Cerebellar cortex (tissue), 1 donor: Measurements from ENCODE around the gene RBM28.
"Not testable (repeated sequence)": the region's sequence is repeated elsewhere in the genome, so short reads cannot be mapped to it uniquely, and the experiment has no call there.

Experiments
- DNase-seq: peaks from one replicate; pipeline ENCODE4 v3.0.0-alpha.2; 2015; ENCODE audit warnings: low spot score

The RBM28 gene

DNA sequence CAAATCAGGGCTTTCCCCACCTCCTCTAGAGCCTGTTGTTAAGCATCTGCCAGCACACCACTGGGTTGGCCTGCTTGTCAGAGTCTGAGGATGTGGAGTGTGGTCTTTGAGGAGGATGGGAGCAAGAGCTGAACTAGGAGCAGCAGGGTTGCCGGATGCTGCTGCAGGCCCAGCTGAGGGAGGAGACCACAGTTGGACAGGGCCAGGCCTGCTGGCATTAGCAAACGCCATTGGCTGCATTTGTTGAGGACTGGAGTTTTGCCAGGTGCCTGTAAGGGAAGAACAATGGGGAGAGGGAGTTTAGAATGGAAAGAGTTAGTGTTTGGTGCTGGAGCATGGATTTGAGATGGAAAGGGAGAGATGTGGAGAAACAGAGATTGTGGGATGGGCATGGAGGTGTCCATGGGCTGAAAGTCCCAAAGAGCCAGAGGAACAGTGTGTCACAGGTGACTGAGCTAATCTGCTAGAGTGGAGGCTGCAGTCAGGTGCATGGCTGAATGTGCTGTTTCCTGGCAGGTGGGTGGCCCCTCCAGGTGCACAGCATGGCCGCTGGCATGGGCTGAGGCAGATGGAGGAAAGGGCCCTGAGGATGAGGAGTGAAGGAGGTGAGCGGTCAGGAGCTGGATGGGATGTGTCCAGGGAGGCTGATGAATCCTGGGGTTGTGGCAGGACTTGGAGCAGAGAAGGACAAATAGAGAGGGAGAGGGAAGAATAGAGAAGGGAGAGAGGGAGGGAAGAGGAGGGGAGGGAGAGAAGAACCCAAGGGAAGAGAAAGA is 61.9 kb downstream of the RBM28 start:
- DNase-seq, result no peak

DNA sequence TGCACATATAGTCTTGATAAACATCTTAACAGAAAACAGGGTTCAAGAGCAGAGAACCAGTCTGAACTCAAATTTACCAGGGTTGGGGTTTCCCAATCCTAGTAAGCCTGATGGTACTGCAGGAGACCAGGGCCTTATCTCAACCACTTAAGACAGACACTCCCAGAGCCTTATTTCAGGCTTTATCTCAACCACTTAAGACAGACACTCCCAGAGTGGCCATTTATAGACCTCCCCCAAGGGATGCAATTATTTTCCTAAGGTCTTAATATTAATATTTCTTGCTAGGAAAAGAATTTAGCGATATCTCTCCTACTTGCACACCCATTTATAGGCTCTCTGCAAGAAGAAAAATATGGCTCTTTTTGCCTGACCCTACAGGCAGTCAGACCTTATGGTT is 63.3 kb downstream of the RBM28 start:
- DNase-seq, result not testable (repeated sequence)

- no peak for DNase-seq
Measured at GRCh38 chr7:128279124-128279713, 64.5 kb downstream of the RBM28 start.

GRCh38 chr7:128278366-128278765 is 65.3 kb downstream of the RBM28 start:
- DNase-seq, result no peak

DNA sequence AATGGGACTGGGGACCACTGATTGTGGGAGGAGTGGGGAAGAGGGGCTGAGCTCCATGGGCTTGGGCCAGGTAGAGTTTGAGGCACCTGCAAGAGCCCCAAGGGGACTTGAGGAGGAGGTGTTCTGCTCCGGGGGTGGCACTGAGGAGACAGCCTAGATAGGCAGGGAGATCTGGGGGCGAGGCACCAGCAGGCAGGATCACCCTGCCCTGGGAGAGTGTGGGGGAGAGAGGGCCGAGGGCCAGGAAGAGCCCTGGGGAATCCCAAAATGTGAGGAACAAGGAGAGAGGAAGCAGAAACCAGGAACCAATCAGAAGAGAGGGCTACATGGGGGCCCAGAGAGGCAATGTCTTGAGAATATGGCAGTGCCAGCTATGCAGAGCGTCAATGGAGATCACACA is 68.0 kb downstream of the RBM28 start:
- no peak for DNase-seq

- DNase-seq, result no peak
Measured at GRCh38 chr7:128274884-128275603, 68.7 kb downstream of the RBM28 start.

DNA sequence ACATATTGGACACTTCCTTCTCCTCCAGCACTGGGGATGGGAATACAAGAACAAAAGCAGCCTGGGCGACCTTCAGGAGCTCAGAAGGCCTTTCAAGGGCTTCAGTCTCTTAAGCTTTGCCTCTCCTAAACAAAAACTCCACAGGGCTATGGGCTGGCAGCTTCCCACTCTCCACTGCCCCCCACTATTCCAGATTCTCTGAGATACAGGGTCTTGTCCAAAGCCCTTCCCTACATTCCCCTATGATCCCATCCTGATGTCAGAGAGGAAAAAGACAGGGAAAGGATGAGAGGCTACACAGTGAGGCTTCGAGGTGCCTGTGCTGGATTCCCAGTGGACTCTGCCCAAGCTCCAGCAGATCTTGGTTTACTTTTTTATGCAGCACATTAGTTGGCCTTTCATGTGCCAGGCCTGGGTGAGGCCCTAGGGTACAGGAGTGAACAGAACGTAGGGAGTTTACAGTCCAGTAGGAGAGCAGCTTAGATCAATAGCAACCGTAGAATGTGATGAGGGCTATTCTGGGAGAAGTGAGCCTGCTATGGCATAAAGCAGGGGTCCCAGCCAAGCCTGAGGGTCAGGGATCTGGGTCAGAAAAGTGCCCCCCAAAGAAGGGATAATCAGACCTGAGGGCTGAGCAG is 69.3 kb downstream of the RBM28 start:
- no peak for DNase-seq

- DNase-seq, result no peak
Measured at GRCh38 chr7:128271942-128272481, 71.7 kb downstream of the RBM28 start.

- no peak for DNase-seq
Measured at GRCh38 chr7:128271471-128271941, 72.2 kb downstream of the RBM28 start.

DNA sequence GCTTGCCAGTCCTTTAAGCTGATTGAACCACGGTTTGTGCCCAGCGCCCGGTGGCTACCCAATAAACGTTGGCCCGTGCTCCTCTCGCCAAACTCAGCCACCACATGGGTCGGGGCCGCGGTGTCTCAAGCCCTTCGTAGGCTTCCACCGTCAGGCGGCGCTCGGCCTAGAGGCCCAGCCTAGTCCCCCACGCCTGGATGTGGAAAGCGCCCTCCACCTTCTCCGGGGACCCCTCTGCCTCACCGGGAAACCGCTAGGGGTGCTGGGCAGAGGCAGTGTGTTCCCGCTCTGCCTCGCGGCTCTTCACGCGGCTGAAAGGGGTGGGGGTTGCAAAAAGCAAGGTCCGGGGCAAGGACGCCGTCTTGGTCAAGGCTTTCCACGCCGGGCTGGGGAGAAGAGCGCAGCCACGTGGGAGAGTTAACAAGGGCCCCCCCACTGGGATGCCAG is 72.9 kb downstream of the RBM28 start:
- DNase-seq, result no peak

DNA sequence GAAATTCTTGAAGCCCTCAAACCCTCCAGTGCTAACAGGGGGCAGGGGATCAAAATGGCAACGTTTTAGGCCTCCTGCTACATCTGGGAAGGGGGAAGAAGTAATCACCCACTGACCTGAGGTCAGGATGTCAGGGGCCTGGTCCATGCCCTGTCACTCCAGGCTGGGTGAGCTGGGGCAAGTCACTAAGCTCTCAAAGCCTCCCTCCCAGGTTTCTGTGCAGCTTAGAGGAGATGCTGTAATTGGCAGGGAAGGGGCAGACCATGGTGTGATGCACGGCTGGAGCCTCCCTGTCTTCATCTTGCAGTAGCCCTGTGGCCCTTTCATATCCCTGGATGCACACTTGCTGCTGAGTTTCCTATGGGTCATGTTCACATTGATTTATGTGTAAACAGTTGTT is 75.5 kb downstream of the RBM28 start:
- peak; percentile 19 for DNase-seq

DNA sequence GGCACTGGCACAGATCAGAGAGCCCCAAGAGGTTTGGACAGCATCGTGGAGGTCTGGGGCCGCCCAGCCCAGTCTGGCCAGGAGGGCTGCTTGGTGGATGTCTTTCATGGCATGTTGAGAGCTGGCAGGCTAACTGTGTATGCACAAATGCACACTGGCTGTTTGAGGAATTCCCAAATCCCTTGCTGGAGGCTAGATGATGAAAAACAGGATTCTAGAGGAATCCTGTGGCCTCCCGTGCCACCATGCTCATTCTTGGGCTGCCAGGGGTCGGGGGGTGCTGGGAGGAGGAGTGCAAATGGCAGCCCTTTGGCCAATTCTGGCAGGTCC is 76.1 kb downstream of the RBM28 start:
- DNase-seq, result peak; percentile 77

DNA sequence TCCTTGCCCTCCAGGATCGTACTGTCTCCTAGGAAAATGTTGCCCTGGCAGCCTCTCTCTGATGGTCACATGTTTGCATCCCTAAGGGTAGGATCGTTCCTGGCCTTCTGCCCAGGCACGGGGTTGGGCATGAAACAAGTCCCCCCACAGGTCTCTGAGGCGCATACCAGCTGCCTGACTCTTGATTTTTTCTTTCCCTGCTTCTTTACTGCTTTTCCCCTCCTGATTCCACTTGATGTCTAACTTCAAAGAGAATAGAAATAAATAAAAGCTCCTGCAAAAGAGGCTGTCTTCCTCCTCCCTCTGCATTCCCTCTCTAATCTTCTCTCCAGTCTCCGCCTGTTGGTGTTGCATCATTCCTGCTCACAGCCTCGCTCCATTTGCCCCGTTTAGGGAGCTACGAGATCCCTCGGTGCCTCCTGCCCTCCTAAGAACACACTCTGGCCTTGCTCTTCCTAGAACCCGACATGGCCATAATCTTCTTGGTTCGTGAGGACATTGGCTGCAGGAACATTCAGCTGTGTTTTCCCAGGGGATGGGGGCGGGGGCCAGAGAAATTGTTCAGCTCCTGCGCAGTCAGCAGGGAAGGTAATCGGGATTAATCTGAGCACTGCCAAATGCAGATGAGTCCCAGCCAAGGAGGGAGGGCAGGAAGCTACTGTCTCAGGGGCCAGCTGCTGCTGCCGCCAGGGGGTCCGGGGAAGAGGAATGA is 76.7 kb downstream of the RBM28 start:
- peak; percentile 79 for DNase-seq

DNA sequence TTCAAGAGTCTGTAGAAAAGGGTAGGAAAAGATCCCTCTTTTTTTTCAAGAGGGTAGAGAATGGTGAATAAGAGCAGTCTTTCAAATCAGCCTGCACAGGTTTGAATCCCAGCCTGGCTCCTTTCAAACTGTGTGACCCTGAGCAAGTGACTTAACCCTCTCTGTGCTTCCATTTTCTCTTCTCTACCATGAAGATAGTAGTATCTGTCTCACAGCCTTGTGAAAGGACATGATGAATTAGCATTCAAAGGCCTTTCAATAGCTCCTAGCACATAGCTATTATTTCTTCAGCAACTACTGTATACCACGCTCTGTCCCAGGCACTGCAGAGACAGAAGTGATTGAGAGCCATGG is 77.2 kb downstream of the RBM28 start:
- DNase-seq, result no peak

GRCh38 chr7:128265906-128266300 is 77.8 kb downstream of the RBM28 start:
- DNase-seq, result no peak

DNA sequence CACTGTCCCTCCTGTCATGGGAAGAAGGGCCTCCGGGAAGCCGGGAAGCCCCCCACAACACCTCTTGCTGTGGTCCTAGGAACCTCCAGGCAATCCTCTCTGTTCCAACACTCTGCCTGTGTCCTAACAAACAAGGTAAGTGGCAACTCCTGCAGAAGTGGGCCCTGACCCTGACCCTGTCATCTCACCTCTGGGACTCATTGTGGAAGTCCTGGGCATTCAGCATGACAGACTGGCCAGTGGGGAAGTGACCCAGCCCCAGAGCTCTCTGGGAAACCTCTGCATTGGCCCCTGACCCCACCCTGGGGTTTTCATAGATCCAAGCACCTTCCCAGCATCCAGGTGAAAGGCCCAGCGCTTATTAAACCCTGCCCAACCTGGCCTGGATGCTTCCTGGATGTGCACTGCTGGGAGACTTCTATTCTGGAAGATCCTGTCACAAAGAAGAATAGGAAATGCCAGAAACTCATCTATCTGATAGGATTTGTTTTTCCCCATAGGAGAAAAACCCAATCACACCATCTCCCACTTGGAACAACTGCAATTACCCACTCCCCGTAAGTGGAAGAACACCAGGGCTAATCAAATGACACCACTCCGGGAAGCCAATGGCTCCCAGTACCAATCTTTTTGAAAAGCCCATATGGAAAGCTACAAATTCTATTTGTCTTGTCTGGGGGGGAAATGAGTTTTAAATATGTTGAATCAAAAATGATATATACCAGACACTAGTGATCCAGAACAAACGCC is 78.4 kb downstream of the RBM28 start:
- no peak for DNase-seq

- DNase-seq, result no peak
Measured at GRCh38 chr7:128264477-128264876, 79.2 kb downstream of the RBM28 start.

DNA sequence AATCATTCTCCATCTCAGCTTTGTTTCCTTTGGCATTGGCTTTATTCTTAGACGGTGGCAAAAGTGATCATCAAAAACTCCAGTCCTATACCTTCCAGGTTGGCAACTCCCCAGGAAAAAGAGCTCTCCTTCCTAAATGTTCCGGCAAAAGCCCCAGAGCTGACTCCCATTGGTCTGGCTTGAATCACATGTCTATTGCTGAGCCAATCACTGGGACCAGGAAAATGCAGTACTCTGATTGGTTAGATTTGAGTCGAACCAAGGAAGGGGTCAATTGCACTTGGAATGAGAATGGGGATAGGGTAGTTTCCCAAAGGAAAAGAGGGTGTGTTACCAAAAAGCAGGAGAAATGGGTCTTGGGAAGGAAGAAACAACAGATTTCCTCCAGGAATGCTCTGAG is 80.3 kb downstream of the RBM28 start:
- no peak for DNase-seq

DNA sequence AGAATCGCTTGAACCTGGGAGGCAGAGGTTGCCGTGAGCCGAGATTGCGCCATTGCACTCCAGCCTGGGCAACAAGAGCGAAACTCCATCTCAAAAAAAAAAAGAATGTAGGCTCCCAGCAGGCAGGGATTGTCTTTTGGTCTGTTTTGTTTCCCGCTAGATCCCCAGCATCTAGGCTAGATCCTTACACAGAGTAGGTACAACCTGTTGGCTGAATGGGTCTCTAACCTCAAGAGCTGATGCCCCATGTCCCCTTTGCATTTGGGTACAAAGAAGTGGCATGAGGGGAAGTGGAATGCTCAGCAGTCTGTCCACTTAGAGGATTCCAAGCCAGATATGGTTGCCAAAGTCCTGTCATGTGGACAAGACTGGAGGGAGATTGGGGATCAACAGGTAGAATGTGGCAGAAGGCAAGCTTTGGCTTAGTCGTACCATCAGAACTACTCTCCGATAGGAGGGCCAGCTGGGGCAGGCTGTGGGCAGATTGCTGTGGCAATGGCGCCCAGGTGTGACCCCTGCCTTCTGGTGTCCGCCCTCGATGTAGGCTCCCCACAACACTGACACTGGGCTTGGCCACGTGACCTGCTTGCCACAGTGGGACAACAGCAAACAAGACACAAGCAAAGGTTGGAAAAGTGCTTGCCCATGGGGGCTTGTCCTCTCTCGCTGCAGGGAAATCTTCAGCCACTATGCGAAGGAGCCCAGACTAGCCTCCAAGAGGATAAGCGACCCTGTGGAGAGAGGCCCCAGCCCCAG is 81.3 kb downstream of the RBM28 start:
- no peak for DNase-seq

DNA sequence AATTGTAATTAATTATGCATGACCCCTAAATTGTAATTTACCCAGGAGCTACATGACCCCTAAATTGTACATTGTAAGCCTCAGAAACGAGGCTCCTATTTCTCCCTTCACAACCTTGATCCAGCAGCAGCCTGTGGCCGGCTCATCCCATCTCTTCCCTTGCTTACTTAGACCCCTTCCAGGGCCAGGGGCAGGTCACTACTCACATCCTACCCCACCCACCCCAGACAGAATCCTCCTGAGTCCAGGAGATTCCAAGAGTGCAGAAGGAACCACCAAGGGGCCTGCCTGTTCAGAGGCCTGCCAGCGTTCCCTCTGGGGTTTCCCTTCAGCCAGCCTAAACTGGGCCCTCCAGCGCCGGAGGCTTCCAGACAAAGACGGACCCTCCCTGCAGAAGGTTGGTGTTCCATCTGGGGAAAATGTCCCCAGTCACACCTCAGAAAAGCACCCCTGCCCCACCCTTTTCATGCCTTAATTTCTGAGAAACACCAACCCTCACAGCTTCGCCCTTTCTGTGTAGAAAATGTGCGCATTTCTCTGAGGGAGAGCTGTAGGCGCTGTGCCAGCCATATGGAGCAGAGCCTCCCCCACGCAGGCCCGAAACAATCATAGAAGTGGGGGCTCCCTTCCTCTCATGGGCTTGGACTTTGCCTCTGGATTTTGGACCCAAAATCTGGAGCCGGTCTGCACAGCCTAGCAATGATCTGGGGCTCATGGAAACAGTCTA is 83.5 kb downstream of the RBM28 start:
- DNase-seq, result no peak
